ENCODE results near the gene LARP4B.

Gene LARP4B

DNA sequence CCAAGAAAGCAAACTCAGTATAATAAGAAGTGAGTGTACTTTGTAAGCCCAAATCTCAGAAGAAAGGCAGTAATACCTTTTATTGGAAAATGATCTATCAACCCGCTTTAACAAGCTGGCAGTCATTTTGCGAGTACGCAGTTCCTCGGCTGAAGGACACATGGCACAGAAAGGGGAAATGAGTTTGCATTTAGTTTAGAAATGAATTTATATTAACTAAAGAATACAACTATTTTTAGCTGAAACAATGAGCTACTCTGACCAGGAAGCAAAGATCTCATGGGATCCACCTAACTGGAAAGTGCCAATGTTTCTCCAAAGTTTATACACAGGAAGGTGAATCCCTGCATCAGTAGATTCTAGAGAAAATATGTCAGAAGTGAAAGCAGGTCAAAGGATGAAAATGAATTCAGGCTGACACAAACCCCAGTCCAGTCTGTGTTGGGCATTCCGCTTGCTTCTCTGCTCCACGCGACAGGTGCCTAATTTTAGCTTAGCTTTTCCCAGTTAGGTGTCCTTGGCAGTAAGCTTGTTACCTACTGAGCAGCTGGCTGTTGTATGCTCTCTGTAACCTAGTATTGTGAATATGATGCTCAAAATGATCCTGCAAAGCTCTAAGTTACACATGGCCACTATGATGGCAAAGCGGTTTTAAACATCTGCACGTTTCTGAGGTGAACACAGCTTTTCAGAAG is 112.8 kb downstream of the LARP4B start:
- Histone ChIP-seq H4K8ac (ENCODE audit: low read depth, low read length) (no peak overlapping the region), H3K36me3 (ENCODE audit: control insufficient read depth in 1 of 2, insufficient read depth in 2 of 2, low read length in 2 of 2) (peaks cover 69 to 82% of the 10 kb centered on the region in 2 experiments), H3K4ac (ENCODE audit: low read depth, low read length) (no peak overlapping the region), H3K14ac (ENCODE audit: low read length) (no peak overlapping the region), H3K79me2 (ENCODE audit: control insufficient read depth, insufficient read depth, low read length, poor library complexity) (no peaks in the 10 kb centered on the region), H2AFZ (ENCODE audit: insufficient read depth, low read length, poor library complexity) (no peak overlapping the region), H4K91ac (ENCODE audit: low read depth, low read length) (no peak overlapping the region), H3K4me1 (ENCODE audit: control insufficient read depth in 1 of 2, insufficient read depth in 2 of 2, low read length in 2 of 2) (peaks cover 0 to 3% of the 10 kb centered on the region in 2 experiments), H3K23ac (ENCODE audit: low read length) (no peak overlapping the region), H2BK12ac (ENCODE audit: low read length) (no peak overlapping the region), H3K9me3 (ENCODE audit: insufficient read depth, low read depth, low read length) (peaks cover 1% of the 10 kb centered on the region), H3K4me2 (ENCODE audit: low read length) (no peak overlapping the region), H2AK5ac (ENCODE audit: low read length) (no peak overlapping the region), H2BK5ac (ENCODE audit: low read depth, low read length, poor library complexity) (no peak overlapping the region), H4K12ac (ENCODE audit: low read depth, low read length) (no peak overlapping the region), H3K27ac (ENCODE audit: low read depth, low read length) (no peak overlapping the region), H3K18ac (ENCODE audit: low read length) (no peak overlapping the region), H2BK120ac (ENCODE audit: insufficient read depth, low read length, poor library complexity) (no peak overlapping the region), H3K4me3 (ENCODE audit: low read depth, low read length) (no peak overlapping the region), H3K9ac (ENCODE audit: low read length) (no peak overlapping the region), H3K79me1 (ENCODE audit: low read length) (no peaks in the 10 kb centered on the region), H3K27me3 (ENCODE audit: insufficient read depth, low read length) (no peaks in the 10 kb centered on the region)
- WGBS (ENCODE audit: extremely low coverage, insufficient coverage, insufficient read length), result no CpG with 5 or more reads among the region's 9 CpGs
- DNase-seq, result no peak

DNA sequence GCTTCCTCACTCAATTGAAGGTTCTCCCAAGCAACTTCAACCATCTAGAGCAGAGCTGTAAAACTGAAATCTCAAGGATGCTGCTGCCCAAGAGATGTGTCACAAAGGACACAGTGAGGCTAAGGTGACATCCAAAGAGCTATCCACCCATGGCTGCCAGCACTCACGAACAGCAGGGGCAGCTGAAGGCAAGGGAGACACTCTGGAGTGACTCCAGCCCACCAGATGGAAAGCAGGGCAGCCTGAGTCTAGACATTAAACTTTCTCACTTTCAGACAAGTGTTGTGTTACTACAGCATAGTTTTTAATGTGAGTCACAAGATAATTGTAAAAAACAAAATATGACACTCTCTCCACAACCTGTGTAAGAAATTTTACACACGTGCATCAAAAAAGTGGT is 113.5 kb downstream of the LARP4B start:
- Histone ChIP-seq H2BK5ac (ENCODE audit: low read depth, low read length, poor library complexity) (no peak overlapping the region), H3K18ac (ENCODE audit: low read length) (no peak overlapping the region), H3K4me3 (ENCODE audit: low read depth, low read length) (no peak overlapping the region), H4K8ac (ENCODE audit: low read depth, low read length) (no peak overlapping the region), H4K91ac (ENCODE audit: low read depth, low read length) (no peak overlapping the region), H2AFZ (ENCODE audit: insufficient read depth, low read length, poor library complexity) (no peak overlapping the region), H2BK120ac (ENCODE audit: insufficient read depth, low read length, poor library complexity) (no peak overlapping the region), H3K23ac (ENCODE audit: low read length) (no peak overlapping the region), H3K27me3 (ENCODE audit: insufficient read depth, low read length) (no peaks in the 10 kb centered on the region), H3K4me2 (ENCODE audit: low read length) (no peak overlapping the region), H3K4me1 (ENCODE audit: control insufficient read depth in 1 of 2, insufficient read depth in 2 of 2, low read length in 2 of 2) (peaks cover 0 to 3% of the 10 kb centered on the region in 2 experiments), H3K79me2 (ENCODE audit: control insufficient read depth, insufficient read depth, low read length, poor library complexity) (no peaks in the 10 kb centered on the region), H4K12ac (ENCODE audit: low read depth, low read length) (no peak overlapping the region), H3K36me3 (ENCODE audit: control insufficient read depth in 1 of 2, insufficient read depth in 2 of 2, low read length in 2 of 2) (peaks cover 66 to 79% of the 10 kb centered on the region in 2 experiments), H3K9me3 (ENCODE audit: insufficient read depth, low read depth, low read length) (peaks cover 1% of the 10 kb centered on the region), H3K27ac (ENCODE audit: low read depth, low read length) (no peak overlapping the region), H3K4ac (ENCODE audit: low read depth, low read length) (no peak overlapping the region), H3K9ac (ENCODE audit: low read length) (no peak overlapping the region), H3K14ac (ENCODE audit: low read length) (no peak overlapping the region), H3K79me1 (ENCODE audit: low read length) (no peaks in the 10 kb centered on the region), H2AK5ac (ENCODE audit: low read length) (no peak overlapping the region), H2BK12ac (ENCODE audit: low read length) (no peak overlapping the region)
- no CpG with 5 or more reads among the region's 2 CpGs for whole genome bisulfite sequencing (ENCODE audit: extremely low coverage, insufficient coverage, insufficient read length)
- no peak for DNase-seq

DNA sequence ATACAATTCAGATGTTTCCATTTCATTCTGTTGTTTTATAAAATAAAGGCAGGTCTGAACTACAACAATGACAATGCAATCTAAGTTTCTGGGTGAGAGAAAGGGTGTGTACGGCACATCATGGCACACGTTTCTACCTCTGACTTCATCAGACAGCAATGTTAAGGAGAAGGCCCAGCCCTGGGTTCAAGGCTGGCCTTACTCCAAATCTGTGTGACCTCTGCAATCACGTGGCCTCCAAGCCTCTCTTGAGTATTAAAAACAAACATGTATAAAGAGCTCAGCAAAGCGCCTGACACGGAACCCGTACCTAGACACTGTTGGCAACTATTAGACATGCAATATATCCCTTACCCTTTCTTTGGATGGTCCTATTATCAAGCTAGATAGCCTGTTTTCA is 114.1 kb downstream of the LARP4B start:
- H3K18ac ChIP-seq (ENCODE audit: low read length), result no peak overlapping the region
- H2BK120ac ChIP-seq (ENCODE audit: insufficient read depth, low read length, poor library complexity), result no peak overlapping the region
- no peak overlapping the region for H2BK12ac ChIP-seq (ENCODE audit: low read length)
- no peak overlapping the region for H4K91ac ChIP-seq (ENCODE audit: low read depth, low read length)
- no peak overlapping the region for H3K4me2 ChIP-seq (ENCODE audit: low read length)
- H4K12ac ChIP-seq (ENCODE audit: low read depth, low read length), result no peak overlapping the region
- no peak overlapping the region for H3K14ac ChIP-seq (ENCODE audit: low read length)
- H2AFZ ChIP-seq (ENCODE audit: insufficient read depth, low read length, poor library complexity), result no peak overlapping the region
- H3K9me3 ChIP-seq (ENCODE audit: insufficient read depth, low read depth, low read length), result peaks cover 1% of the 10 kb centered on the region
- H3K27me3 ChIP-seq (ENCODE audit: insufficient read depth, low read length), result no peaks in the 10 kb centered on the region
- H3K36me3 ChIP-seq (ENCODE audit: control insufficient read depth in 1 of 2, insufficient read depth in 2 of 2, low read length in 2 of 2), result peaks cover 63 to 77% of the 10 kb centered on the region in 2 experiments
- WGBS (ENCODE audit: extremely low coverage, insufficient coverage, insufficient read length), result no CpG with 5 or more reads among the region's 6 CpGs
- no peaks in the 10 kb centered on the region for H3K79me1 ChIP-seq (ENCODE audit: low read length)
- no peak overlapping the region for H3K27ac ChIP-seq (ENCODE audit: low read depth, low read length)
- H4K8ac ChIP-seq (ENCODE audit: low read depth, low read length), result no peak overlapping the region
- no peak overlapping the region for H3K23ac ChIP-seq (ENCODE audit: low read length)
- H3K9ac ChIP-seq (ENCODE audit: low read length), result no peak overlapping the region
- no peak overlapping the region for H3K4ac ChIP-seq (ENCODE audit: low read depth, low read length)
- H3K4me1 ChIP-seq (ENCODE audit: control insufficient read depth in 1 of 2, insufficient read depth in 2 of 2, low read length in 2 of 2), result peaks cover 0 to 3% of the 10 kb centered on the region in 2 experiments
- H2AK5ac ChIP-seq (ENCODE audit: low read length), result no peak overlapping the region
- no peaks in the 10 kb centered on the region for H3K79me2 ChIP-seq (ENCODE audit: control insufficient read depth, insufficient read depth, low read length, poor library complexity)
- H2BK5ac ChIP-seq (ENCODE audit: low read depth, low read length, poor library complexity), result no peak overlapping the region
- DNase-seq, result no peak
- no peak overlapping the region for H3K4me3 ChIP-seq (ENCODE audit: low read depth, low read length)

DNA sequence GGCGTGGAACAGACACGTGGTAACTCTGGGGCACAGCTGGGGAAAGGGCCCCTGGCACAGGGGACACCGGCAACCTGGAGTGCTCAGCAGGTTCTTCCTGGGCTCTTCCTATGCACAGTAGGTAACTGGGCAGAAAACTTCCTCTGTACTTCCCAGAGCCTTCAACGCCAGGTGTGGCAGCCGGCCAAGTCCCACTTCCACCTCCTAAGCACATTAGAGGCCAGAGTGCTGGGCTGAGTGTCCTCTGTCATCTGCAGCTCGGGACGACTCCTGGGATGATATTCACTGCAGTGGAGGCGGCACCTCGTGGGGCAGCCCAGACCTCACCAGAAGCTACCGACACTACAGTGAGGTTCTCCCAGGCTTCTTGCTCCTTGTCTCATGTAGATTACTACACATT is 114.5 kb downstream of the LARP4B start:
- Histone ChIP-seq H4K8ac (ENCODE audit: low read depth, low read length) (no peak overlapping the region), H3K4me2 (ENCODE audit: low read length) (no peak overlapping the region), H3K27me3 (ENCODE audit: insufficient read depth, low read length) (no peaks in the 10 kb centered on the region), H3K14ac (ENCODE audit: low read length) (no peak overlapping the region), H2AK5ac (ENCODE audit: low read length) (no peak overlapping the region), H2BK12ac (ENCODE audit: low read length) (no peak overlapping the region), H4K91ac (ENCODE audit: low read depth, low read length) (no peak overlapping the region), H3K4ac (ENCODE audit: low read depth, low read length) (no peak overlapping the region), H3K4me1 (ENCODE audit: control insufficient read depth in 1 of 2, insufficient read depth in 2 of 2, low read length in 2 of 2) (peaks cover 0 to 3% of the 10 kb centered on the region in 2 experiments), H3K9me3 (ENCODE audit: insufficient read depth, low read depth, low read length) (peaks cover 1% of the 10 kb centered on the region), H3K36me3 (ENCODE audit: control insufficient read depth in 1 of 2, insufficient read depth in 2 of 2, low read length in 2 of 2) (peaks cover 64 to 77% of the 10 kb centered on the region in 2 experiments), H3K79me2 (ENCODE audit: control insufficient read depth, insufficient read depth, low read length, poor library complexity) (no peaks in the 10 kb centered on the region), H2BK5ac (ENCODE audit: low read depth, low read length, poor library complexity) (no peak overlapping the region), H3K79me1 (ENCODE audit: low read length) (no peaks in the 10 kb centered on the region), H3K23ac (ENCODE audit: low read length) (no peak overlapping the region), H2BK120ac (ENCODE audit: insufficient read depth, low read length, poor library complexity) (no peak overlapping the region), H3K18ac (ENCODE audit: low read length) (no peak overlapping the region), H3K4me3 (ENCODE audit: low read depth, low read length) (no peak overlapping the region), H3K9ac (ENCODE audit: low read length) (no peak overlapping the region), H3K27ac (ENCODE audit: low read depth, low read length) (no peak overlapping the region), H2AFZ (ENCODE audit: insufficient read depth, low read length, poor library complexity) (no peak overlapping the region), H4K12ac (ENCODE audit: low read depth, low read length) (no peak overlapping the region)
- no peak for DNase-seq
- no CpG with 5 or more reads among the region's 10 CpGs for WGBS (ENCODE audit: extremely low coverage, insufficient coverage, insufficient read length)
